ENCODE data around the gene SRSF8. TPM values are rescaled to one million over a fixed set of nuclear protein-coding genes. Genes with fewer than 3 reads are reported as not detected.

The SRSF8 gene
- total and polyA plus RNA-seq, 2 donors (not counting 1 experiment from before 2014, with no cell fraction given) = 44.4 to 69.5 TPM

- Mint-ChIP-seq H3K4me1 (peaks cover 28% of the 10 kb centered on the region), H3K4me3 (peak overlapping the region; percentile 46), H3K9me3 (ENCODE audit: insufficient read depth) (no peaks in the 10 kb centered on the region), H3K27ac (peak overlapping the region; percentile 1), H3K27me3 (no peaks in the 10 kb centered on the region)
- ATAC-seq (ENCODE audit: low read depth) (no peak), DNase-seq (no peak)
- peaks cover 7% of the 10 kb centered on the region for H4K20me1 ChIP-seq (ENCODE audit: control insufficient read depth, insufficient read depth, low read length, poor library complexity, severe bottlenecking)
- H3K79me2 ChIP-seq (ENCODE audit: control insufficient read depth, insufficient read depth, low read length) = peaks cover 45% of the 10 kb centered on the region
- peak overlapping the region; percentile 22 for H3K4me2 ChIP-seq (replicated peaks; ENCODE audit: low read depth, low read length, poor library complexity, severe bottlenecking)
- peaks cover 14 to 22% of the 10 kb centered on the region in 2 donors for H3K4me1 ChIP-seq (ENCODE audit: control insufficient read depth in 2 of 2, insufficient read depth in 2 of 2, low read length in 2 of 2)
- no peak overlapping the region for H2AFZ ChIP-seq (ENCODE audit: insufficient read depth, low read depth, low read length, poor library complexity, severe bottlenecking)
- intact Hi-C loops (cut with micrococcal nuclease) = no loop called here
- no peaks in the 10 kb centered on the region for H3K9me3 ChIP-seq (ENCODE audit: control extremely low read depth in 1 of 3, control insufficient read depth in 2 of 3, insufficient read depth in 1 of 3, low read length in 2 of 3)
- no peak overlapping the region for H3K4me3 ChIP-seq (ENCODE audit: control extremely low read depth in 1 of 5, extremely low read depth in 1 of 5, insufficient read depth in 1 of 5, low read depth in 2 of 5, low read length in 4 of 5)
- H3K36me3 ChIP-seq (replicated peaks in 1 of 2; ENCODE audit: control extremely low read depth in 1 of 2, control insufficient read depth in 1 of 2, extremely low read depth in 1 of 2, insufficient read depth in 2 of 2, low read length in 1 of 2) = peaks cover 4 to 5% of the 10 kb centered on the region in 2 experiments
- ChIA-PET POLR2A (interaction anchor here (5.2 kb wide), 1 partner anchor 19 kb away, joined by 46 read pairs; the partner anchor contains the start of gene ENDOD1), CTCF (interaction anchor here (0.6 to 9.3 kb wide), 18 partner anchors 9 to 1273 kb away, joined by 3 to 135 read pairs (median 5); partner anchors contain the start of genes ENDOD1 and MAML2)
- WGBS (ENCODE audit: insufficient coverage) = 100% methylated on average over 1 of the region's 1 CpG
- no peak for TF ChIP-seq EZH2 (IDR thresholded peaks at IDR 0.05; ENCODE audit: borderline replicate concordance, insufficient read depth, low read depth, low read length, poor library complexity, severe bottlenecking)
- TF ChIP-seq CTCF (IDR thresholded peaks at IDR 0.05) = no peak
- H3K9ac ChIP-seq (ENCODE audit: low read length) = no peak overlapping the region
- H3K27me3 ChIP-seq (replicated peaks in 1 of 4; ENCODE audit: control extremely low read depth in 1 of 4, control insufficient read depth in 3 of 4, insufficient read depth in 4 of 4, low read length in 3 of 4) = no peaks in the 10 kb centered on the region
- H3K27ac ChIP-seq (ENCODE audit: low read length in 2 of 2) = peak overlapping the region in 1 of 2 donors; percentile 11
These were observed 3.8 kb downstream of the SRSF8 start for GRCh38 chr11:95070471-95070870.

- Histone ChIP-seq H3K9me3 (ENCODE audit: control extremely low read depth in 1 of 3, control insufficient read depth in 2 of 3, insufficient read depth in 1 of 3, low read length in 2 of 3) (no peaks in the 10 kb centered on the region), H3K4me2 (replicated peaks; ENCODE audit: low read depth, low read length, poor library complexity, severe bottlenecking) (no peak overlapping the region), H3K4me1 (ENCODE audit: control insufficient read depth in 2 of 2, insufficient read depth in 2 of 2, low read length in 2 of 2) (peaks cover 17 to 21% of the 10 kb centered on the region in 2 donors), H3K27me3 (replicated peaks in 1 of 4; ENCODE audit: control extremely low read depth in 1 of 4, control insufficient read depth in 3 of 4, insufficient read depth in 4 of 4, low read length in 3 of 4) (no peaks in the 10 kb centered on the region), H3K36me3 (replicated peaks in 1 of 2; ENCODE audit: control extremely low read depth in 1 of 2, control insufficient read depth in 1 of 2, extremely low read depth in 1 of 2, insufficient read depth in 2 of 2, low read length in 1 of 2) (peaks cover 4 to 5% of the 10 kb centered on the region in 2 experiments), H3K79me2 (ENCODE audit: control insufficient read depth, insufficient read depth, low read length) (peaks cover 42% of the 10 kb centered on the region), H4K20me1 (ENCODE audit: control insufficient read depth, insufficient read depth, low read length, poor library complexity, severe bottlenecking) (peaks cover 7% of the 10 kb centered on the region), H3K27ac (ENCODE audit: low read length in 2 of 2) (no peak overlapping the region), H2AFZ (ENCODE audit: insufficient read depth, low read depth, low read length, poor library complexity, severe bottlenecking) (no peak overlapping the region), H3K4me3 (ENCODE audit: control extremely low read depth in 1 of 5, extremely low read depth in 1 of 5, insufficient read depth in 1 of 5, low read depth in 2 of 5, low read length in 4 of 5) (no peak overlapping the region), H3K9ac (ENCODE audit: low read length) (no peak overlapping the region)
- DNase-seq (no peak), ATAC-seq (ENCODE audit: low read depth) (no peak)
- Mint-ChIP-seq H3K4me1 (peaks cover 27% of the 10 kb centered on the region), H3K27ac (no peak overlapping the region), H3K4me3 (no peak overlapping the region), H3K9me3 (ENCODE audit: insufficient read depth) (no peaks in the 10 kb centered on the region), H3K27me3 (no peaks in the 10 kb centered on the region)
- POLR2A ChIA-PET = interaction anchor here (1.2 kb wide), 1 partner anchor 23 kb away, joined by 5 read pairs; no protein-coding TSS in a partner anchor
- CTCF ChIA-PET = interaction anchor here (0.8 to 9.3 kb wide), 8 partner anchors 16 to 82 kb away, joined by 3 to 135 read pairs (median 3); partner anchors contain the start of gene ENDOD1
- intact Hi-C loops (cut with micrococcal nuclease) = no loop called here
- TF ChIP-seq CTCF (IDR thresholded peaks at IDR 0.05) (no peak), EZH2 (IDR thresholded peaks at IDR 0.05; ENCODE audit: borderline replicate concordance, insufficient read depth, low read depth, low read length, poor library complexity, severe bottlenecking) (no peak)
These were observed 6.2 kb downstream of the SRSF8 start for GRCh38 chr11:95072948-95073347.

Data from B cell (primary cell).